ENCODE measurements around the gene RERE. TPM values are rescaled to one million over a fixed set of nuclear protein-coding genes. Genes with fewer than 3 reads are reported as not detected.

The RERE gene
- total RNA-seq, 1 experiment from 2014 or later: 161 TPM

GRCh38 chr1:8547791-8548190 is 269.6 kb downstream of the RERE start (continued):
- no peak for TF ChIP-seq ELF4 (CRISPR knock-in tag; IDR thresholded peaks at IDR 0.05; ENCODE audit: low read depth)
- TF ChIP-seq CTCF (IDR thresholded peaks at IDR 0.05): no peak
- TF ChIP-seq AR (CRISPR knock-in tag; IDR thresholded peaks at IDR 0.05): no peak
- TF ChIP-seq ZNF512 (CRISPR knock-in tag; IDR thresholded peaks at IDR 0.05; ENCODE audit: borderline replicate concordance): no peak
- TF ChIP-seq HMGA2 (CRISPR knock-in tag; IDR thresholded peaks at IDR 0.05): no peak
- TF ChIP-seq ZNF532 (CRISPR knock-in tag; IDR thresholded peaks at IDR 0.05; ENCODE audit: borderline replicate concordance): no peak
- no peak for TF ChIP-seq NFE2L1 (CRISPR knock-in tag; IDR thresholded peaks at IDR 0.05)
- TF ChIP-seq JUN (CRISPR knock-in tag; IDR thresholded peaks at IDR 0.05): no peak
- no peak for TF ChIP-seq AFF4 (CRISPR knock-in tag; IDR thresholded peaks at IDR 0.05; ENCODE audit: borderline replicate concordance)
- no peak for TF ChIP-seq ZNF671 (CRISPR knock-in tag; IDR thresholded peaks at IDR 0.05)
- TF ChIP-seq ARID4B (CRISPR knock-in tag; IDR thresholded peaks at IDR 0.05; ENCODE audit: borderline replicate concordance): no peak

All from WTC11 (cell line).